ENCODE measurements around the gene NUB1.

DNA sequence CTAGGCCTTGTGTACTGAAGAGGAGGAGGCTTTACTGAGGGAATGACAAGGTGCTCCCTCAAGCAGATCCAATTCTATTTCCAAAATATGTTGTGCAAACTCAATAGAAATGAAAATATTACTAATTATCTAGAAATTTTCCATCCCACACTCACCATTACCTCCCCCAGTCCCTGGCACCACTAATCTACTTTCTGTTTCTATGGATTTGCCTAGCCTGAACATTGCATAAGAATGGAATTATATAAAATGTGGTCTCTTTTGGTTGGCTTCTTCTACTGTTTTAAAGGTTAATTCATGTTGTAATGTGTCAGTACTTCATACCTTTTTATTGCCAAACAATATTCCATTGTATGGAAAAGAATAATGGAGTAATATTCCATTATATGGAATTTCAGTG, 18.7 kb upstream of the NUB1 start:
- TF ChIP-seq, protein P1, sequence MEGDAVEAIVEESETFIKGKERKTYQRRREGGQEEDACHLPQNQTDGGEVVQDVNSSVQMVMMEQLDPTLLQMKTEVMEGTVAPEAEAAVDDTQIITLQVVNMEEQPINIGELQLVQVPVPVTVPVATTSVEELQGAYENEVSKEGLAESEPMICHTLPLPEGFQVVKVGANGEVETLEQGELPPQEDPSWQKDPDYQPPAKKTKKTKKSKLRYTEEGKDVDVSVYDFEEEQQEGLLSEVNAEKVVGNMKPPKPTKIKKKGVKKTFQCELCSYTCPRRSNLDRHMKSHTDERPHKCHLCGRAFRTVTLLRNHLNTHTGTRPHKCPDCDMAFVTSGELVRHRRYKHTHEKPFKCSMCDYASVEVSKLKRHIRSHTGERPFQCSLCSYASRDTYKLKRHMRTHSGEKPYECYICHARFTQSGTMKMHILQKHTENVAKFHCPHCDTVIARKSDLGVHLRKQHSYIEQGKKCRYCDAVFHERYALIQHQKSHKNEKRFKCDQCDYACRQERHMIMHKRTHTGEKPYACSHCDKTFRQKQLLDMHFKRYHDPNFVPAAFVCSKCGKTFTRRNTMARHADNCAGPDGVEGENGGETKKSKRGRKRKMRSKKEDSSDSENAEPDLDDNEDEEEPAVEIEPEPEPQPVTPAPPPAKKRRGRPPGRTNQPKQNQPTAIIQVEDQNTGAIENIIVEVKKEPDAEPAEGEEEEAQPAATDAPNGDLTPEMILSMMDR (IDR thresholded peaks at IDR 0.05): no peak
- no peak for TF ChIP-seq TAF1 (IDR thresholded peaks at IDR 0.05; ENCODE audit: borderline replicate concordance, low read depth, low read length)
- no peak for TF ChIP-seq EZH2phosphoT487 (IDR thresholded peaks at IDR 0.05; ENCODE audit: borderline replicate concordance, low read depth)
- TF ChIP-seq RFX5 (IDR thresholded peaks at IDR 0.05; ENCODE audit: low read length): no peak
- no peak for TF ChIP-seq GABPA (IDR thresholded peaks at IDR 0.05; ENCODE audit: low read depth)

Data from SK-N-SH (cell line).